Activated CD4-positive, CD25-positive, alpha-beta regulatory T cell treated with anti-CD3 and anti-CD28 coated beads, Interleukin-2, amount 50 U/mL, for 24 hours (primary cell): Measurements from ENCODE around the gene DPP6.

ENCODE experiments used
- ATAC-seq, 2 donors: fragments of 150-1000 bp; cut with Tn5 transposase; one replicate each; pipeline ENCODE4 v1.10.0; 2021; ENCODE audit warnings: mild to moderate bottlenecking in 1 of 2, moderate library complexity in 1 of 2

The DPP6 gene

DNA sequence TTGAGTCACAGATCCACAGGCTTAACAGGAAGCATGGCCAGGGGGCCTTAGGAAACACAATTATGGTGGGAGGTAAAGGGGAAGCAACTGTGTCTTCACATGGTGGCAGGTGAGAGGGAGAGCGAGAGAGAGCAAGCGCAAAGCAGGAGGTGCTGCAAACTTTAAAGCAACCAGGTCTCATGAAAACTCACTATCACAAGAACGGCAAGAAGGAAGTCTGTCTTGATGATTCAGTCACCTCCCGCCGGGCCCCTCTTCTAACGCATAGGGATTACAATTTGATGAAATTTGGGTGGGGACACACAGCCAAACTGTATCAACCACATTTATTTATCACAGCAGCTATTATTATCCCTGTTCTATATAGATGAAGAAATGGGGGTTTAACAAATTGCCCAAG lies 201.6 kb downstream of the DPP6 start:
- no peak for ATAC-seq

- ATAC-seq, result no peak
Measured at GRCh38 chr7:154255324-154255723, 203.1 kb downstream of the DPP6 start.

- no peak for ATAC-seq
Measured at GRCh38 chr7:154256150-154256549, 204.0 kb downstream of the DPP6 start.

- ATAC-seq, result no peak
Measured at GRCh38 chr7:154259396-154259795, 207.2 kb downstream of the DPP6 start.

DNA sequence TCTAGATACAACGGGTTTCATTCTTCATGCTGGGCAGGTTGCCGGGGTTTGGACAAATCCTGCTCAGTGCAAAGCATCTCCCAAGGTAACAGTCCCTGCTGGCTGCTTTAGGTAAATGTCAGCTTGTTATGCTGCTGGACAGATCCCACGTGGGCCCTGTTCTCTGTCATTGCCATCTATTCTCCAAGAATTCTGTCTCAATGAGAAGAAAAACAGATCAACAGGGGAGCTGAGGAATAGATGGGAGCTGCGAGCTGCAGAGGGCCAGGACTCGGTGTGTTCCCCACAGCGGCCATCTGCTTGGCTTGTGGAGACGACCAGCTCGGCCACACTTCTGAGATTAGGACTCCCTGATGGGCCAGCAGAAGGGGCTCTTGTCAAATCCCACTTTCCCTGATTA lies 235.2 kb downstream of the DPP6 start:
- ATAC-seq, result no peak

DNA sequence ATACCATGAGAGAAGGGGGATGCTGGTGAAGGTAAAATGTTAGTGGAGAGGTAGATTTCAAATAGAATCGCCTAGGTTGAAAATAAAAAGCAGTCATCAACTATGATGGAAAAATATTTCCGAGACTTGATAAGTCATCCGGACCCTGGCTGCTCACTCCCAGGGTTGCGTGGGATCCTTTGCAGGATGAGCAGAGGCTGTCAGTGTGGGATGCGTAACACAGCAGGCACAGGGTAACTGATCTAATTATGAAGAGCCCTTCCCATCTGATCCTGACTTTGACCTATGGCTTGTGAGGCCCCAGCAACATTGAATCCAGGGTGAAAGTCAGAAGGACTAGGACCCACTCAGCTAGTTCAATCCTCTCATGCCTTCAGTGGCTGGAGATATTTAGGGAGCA lies 236.9 kb downstream of the DPP6 start:
- no peak for ATAC-seq

GRCh38 chr7:154296443-154296842 lies 244.2 kb downstream of the DPP6 start:
- ATAC-seq, result no peak

- no peak for ATAC-seq
Measured at GRCh38 chr7:154299736-154300135, 247.5 kb downstream of the DPP6 start.

DNA sequence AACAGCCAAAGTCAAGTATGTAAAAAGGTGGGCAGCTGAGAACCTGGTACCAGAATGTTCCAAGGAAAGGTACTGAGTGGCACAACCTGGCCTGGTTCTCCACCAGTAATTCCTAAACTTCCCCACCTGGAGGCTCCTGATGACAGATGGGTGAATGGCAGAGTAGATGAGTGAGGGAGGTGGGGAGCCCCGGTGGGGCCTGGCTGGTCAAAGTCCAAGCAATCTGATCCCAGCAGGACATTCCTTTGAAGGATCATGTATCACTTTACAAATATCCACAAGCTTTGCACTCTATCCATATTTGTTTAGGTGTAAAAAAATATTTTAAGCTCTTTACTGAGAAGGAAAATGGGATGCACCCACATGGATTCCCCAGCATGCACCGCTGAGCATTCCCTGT lies 250.2 kb downstream of the DPP6 start:
- no peak for ATAC-seq

GRCh38 chr7:154304231-154304630 lies 252.0 kb downstream of the DPP6 start:
- no peak for ATAC-seq

DNA sequence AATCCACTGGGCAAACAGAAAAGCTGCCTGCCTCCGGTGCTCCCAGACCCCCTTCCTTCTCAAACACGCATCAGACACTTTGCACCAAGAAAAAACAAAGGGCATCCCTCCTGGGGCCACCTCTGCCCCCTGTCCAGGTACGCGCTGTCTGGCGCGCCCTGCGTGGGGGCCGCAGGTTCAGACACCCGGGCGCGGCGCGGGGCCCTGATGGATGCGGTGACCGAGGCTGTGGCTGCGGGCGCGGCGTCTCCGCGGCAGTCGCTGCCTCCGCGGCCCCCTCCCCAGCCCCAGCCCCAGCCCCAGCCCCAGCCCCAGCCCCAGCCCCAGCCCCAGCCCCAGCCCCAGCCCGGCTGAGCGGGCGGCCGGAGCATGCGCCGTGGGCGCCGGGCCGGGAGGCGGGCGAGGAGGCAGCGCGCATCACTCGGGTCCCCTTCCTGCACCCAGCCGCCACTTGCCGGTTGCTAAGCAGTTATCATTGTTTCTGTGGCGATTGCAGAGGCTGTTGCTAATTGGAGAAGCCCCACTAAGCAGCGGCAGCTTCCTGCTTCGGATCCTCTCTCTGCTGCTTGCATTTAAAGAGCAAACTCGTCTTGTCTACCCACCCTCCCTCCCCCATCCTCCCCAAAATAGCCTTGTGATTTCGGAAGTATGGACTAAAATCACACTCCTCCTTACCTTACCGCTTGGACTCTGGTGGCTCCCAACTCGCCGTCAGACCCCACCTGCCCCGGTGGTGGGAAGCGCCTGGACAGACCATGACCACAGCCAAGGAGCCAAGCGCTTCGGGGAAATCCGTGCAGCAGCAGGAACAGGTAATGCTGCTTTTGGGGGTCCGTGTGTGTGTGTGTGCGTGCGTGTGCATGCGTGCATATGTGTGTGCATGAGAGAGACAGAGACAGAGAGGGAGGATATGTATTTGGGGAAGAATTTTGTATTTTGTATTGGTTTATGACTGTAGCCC lies 252.8 kb downstream of the DPP6 start:
- ATAC-seq, result no peak

DNA sequence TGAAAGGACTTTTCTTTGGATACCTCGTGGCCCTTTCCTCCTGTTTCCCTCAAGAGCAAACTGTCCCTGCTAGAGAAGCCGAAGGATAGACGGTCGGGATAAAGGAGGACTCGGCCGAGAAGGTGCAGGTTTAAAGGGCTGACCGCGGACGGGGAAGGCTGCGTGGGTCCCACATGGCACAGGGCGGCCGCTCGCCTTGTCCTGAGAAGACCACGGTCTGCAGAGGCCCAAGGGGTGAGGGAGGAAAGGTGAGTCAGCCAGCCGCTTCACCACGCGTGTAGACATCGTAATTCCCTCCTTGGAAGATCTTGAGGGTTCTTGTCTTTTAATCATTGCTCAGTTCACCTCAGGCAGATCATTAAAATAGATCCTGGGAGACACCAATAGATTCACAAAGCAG lies 253.8 kb downstream of the DPP6 start:
- no peak for ATAC-seq

DNA sequence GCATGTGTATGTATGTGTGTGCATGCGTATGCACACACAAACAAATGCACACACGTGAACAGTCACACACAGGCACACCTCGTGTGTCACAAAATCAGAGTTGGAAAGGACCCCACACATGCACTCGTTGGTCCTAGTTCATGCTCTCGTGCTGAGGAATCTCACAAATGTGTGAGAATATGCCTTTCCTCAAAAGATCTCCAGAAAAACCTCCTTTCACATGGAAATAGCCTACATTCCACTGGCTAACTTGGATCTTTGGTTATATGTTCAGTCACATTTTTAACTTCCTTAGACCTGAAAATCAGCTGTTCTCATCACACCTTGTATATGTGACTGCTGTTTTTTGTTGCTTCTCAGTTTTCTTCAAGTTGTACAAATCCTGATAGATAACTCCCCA lies 256.7 kb downstream of the DPP6 start:
- no peak for ATAC-seq

DNA sequence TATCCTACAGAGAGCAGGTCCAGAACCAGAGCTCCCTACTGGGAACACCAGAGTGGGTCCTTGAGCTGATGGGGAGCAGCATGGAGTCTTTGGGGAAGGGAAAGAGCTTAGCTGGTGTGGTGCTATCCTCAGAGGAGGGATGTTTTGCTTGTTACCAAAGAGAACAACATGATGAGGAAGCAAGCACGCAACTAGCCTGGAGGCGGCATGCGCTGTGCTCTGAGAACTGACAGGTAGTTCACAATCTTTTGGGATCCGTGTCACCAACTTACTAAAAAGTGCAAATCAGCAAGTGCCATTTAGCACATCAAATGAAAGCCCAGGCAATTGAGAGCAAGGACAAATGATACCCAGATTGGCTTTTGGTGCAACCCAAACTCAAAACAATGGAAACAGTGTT lies 257.9 kb downstream of the DPP6 start:
- no peak for ATAC-seq

GRCh38 chr7:154324196-154324595 lies 272.0 kb downstream of the DPP6 start:
- ATAC-seq, result no peak

- no peak for ATAC-seq
Measured at GRCh38 chr7:154326421-154326820, 274.2 kb downstream of the DPP6 start.

DNA sequence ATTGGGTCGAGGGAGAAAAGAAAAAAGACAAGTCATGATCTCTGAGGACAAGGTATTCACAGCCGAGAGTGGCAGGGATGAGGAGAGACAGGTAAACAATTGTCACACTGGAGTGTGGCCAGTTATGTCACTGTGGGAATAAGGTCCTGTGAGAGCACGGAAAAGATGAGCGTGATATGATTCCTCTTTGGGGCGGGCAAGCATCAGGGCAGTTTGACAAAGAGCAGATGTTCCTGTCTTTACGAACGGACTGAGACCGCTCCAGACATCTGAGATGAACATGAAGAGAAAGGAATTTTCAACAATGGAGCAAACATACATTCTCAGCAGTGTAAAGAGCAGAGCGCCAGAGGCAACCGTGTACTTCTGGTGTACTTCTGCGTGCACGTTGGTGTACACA lies 278.1 kb downstream of the DPP6 start:
- no peak for ATAC-seq

- ATAC-seq, result no peak
Measured at GRCh38 chr7:154332811-154333580, 280.8 kb downstream of the DPP6 start.

DNA sequence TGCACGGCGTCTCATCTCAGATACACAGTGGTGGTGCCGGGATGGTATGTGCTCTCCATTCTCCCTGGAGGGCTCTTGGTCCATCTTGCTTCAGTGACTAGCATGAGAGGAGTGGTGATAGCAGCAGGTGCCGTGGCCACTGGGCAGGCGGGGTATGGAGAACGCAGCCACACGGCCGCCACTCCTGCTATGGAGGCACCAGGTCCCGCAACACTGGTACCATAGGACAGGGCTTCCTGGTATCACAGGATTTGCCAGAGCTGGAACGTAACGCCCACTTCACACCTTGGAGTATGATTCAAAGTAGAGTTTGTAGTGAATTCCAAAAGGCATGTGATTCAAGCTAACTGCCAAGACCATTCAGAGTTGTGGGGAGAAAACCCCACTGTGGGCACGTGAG lies 284.1 kb downstream of the DPP6 start:
- ATAC-seq, result no peak

DNA sequence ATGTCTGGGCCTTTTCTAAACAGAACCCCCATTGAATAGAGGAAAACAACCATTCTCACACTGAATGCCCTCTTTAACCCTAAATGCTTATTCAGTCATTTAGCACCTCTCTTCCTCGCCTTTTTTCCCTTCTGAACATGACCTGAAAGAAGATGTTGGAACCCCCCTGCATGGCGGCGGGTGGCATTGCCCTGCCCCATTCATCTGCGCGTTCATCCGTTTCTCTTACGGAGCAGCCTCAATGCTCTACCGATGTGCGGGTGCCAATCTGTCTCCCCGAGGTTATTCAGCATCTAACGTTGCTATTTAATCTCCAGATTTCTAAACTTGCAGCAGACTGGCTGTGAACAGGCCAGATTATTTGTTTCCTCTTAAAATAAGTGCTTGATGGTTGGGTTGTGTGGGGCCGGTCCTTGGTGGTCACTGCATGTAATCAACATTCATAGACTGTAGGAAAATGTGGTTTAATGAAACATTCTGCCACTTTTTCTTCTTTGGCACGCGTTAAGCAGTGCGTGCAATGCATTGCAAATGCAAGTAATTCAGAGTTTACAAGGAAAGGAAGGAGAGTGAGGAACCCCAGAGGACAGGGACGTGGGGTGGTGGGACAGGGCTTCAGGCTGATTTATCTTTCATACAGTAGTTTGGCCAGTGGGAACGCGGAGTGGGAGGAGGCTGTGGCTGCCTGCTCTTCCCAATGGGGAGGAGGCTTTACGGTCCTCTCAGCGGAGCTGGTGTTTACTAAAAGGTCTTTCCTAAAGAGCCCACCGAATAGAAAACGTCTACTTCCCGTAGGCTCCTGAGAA lies 286.7 kb downstream of the DPP6 start:
- ATAC-seq, result no peak

- no peak for ATAC-seq
Measured at GRCh38 chr7:154342971-154343633, 290.9 kb downstream of the DPP6 start.

GRCh38 chr7:154343778-154344412 lies 291.7 kb downstream of the DPP6 start:
- no peak for ATAC-seq
